ENCODE data around the gene TPO.

TPO gene

DNA sequence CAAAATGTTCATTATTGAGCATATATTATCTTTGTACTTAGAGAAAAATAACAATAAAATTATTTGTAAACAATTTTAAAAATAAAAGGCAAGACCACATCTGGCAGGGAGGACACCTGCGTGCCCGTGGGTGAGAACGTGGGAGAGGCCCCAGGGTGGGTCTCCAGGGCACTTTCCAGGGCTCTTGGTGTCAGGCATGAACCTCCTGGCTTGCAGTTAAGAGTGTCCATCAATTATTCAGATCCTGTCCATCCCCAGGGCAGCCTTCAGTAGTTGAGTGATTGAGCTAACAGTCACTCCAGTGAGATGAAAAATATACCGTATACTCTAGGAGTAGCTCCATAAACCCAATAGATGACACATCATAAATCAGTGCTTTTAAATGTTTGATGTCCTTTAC, 49.7 kb downstream of the TPO start:
- no peak for DNase-seq (ENCODE audit: low spot score)
- no peak overlapping the region for H3K27ac ChIP-seq (ENCODE audit: poor library complexity, severe bottlenecking)
- H3K36me3 ChIP-seq (ENCODE audit: low read depth), result no peaks in the 10 kb centered on the region
- no peaks in the 10 kb centered on the region for H3K27me3 ChIP-seq (ENCODE audit: insufficient read depth, poor library complexity, severe bottlenecking)
- TF ChIP-seq, protein P1, sequence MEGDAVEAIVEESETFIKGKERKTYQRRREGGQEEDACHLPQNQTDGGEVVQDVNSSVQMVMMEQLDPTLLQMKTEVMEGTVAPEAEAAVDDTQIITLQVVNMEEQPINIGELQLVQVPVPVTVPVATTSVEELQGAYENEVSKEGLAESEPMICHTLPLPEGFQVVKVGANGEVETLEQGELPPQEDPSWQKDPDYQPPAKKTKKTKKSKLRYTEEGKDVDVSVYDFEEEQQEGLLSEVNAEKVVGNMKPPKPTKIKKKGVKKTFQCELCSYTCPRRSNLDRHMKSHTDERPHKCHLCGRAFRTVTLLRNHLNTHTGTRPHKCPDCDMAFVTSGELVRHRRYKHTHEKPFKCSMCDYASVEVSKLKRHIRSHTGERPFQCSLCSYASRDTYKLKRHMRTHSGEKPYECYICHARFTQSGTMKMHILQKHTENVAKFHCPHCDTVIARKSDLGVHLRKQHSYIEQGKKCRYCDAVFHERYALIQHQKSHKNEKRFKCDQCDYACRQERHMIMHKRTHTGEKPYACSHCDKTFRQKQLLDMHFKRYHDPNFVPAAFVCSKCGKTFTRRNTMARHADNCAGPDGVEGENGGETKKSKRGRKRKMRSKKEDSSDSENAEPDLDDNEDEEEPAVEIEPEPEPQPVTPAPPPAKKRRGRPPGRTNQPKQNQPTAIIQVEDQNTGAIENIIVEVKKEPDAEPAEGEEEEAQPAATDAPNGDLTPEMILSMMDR (IDR thresholded peaks at IDR 0.05; ENCODE audit: poor library complexity, severe bottlenecking), result no peak
- no peaks in the 10 kb centered on the region for H3K9me3 ChIP-seq (ENCODE audit: severe bottlenecking)
- no peak for ATAC-seq (ENCODE audit: low read depth)
- no peak overlapping the region for H3K4me3 ChIP-seq (ENCODE audit: severe bottlenecking)
- H3K4me1 ChIP-seq (ENCODE audit: insufficient read depth, poor library complexity, severe bottlenecking), result no peaks in the 10 kb centered on the region

DNA sequence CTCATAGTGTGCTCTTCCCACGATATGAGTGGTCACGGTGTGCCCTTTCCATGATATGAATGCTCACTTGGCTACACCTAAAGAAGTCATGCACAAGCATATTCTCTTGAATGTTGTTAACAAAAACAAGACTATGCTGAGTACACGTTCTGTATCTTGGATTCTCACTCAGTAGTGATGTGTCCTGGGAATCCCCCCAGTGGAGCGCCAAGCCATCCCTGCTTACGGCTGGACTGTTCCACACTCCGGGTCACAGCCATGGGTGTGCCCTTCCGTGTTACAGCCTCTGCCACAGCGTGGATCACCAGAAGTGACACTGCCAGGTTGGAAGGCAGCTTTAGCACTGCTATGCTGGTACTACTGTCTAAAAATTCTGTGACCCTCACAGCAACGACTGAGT, 59.1 kb downstream of the TPO start:
- Histone ChIP-seq H3K9me3 (ENCODE audit: severe bottlenecking) (no peaks in the 10 kb centered on the region), H3K4me1 (ENCODE audit: insufficient read depth, poor library complexity, severe bottlenecking) (no peaks in the 10 kb centered on the region), H3K27ac (ENCODE audit: poor library complexity, severe bottlenecking) (no peak overlapping the region), H3K36me3 (ENCODE audit: low read depth) (no peaks in the 10 kb centered on the region), H3K27me3 (ENCODE audit: insufficient read depth, poor library complexity, severe bottlenecking) (no peaks in the 10 kb centered on the region), H3K4me3 (ENCODE audit: severe bottlenecking) (no peak overlapping the region)
- no peak for ATAC-seq (ENCODE audit: low read depth)
- DNase-seq (ENCODE audit: low spot score), result no peak
- TF ChIP-seq, protein P1 (IDR thresholded peaks at IDR 0.05; ENCODE audit: poor library complexity, severe bottlenecking), result no peak

- no peaks in the 10 kb centered on the region for H3K4me1 ChIP-seq (ENCODE audit: insufficient read depth, poor library complexity, severe bottlenecking)
- TF ChIP-seq, protein P1 (IDR thresholded peaks at IDR 0.05; ENCODE audit: poor library complexity, severe bottlenecking), result no peak
- no peaks in the 10 kb centered on the region for H3K9me3 ChIP-seq (ENCODE audit: severe bottlenecking)
- no peak overlapping the region for H3K27ac ChIP-seq (ENCODE audit: poor library complexity, severe bottlenecking)
- H3K4me3 ChIP-seq (ENCODE audit: severe bottlenecking), result no peak overlapping the region
- H3K27me3 ChIP-seq (ENCODE audit: insufficient read depth, poor library complexity, severe bottlenecking), result no peaks in the 10 kb centered on the region
- DNase-seq (ENCODE audit: low spot score), result no peak
- no peaks in the 10 kb centered on the region for H3K36me3 ChIP-seq (ENCODE audit: low read depth)
- ATAC-seq (ENCODE audit: low read depth), result no peak
Measured at GRCh38 chr2:1476617-1477195, 63.4 kb downstream of the TPO start.

DNA sequence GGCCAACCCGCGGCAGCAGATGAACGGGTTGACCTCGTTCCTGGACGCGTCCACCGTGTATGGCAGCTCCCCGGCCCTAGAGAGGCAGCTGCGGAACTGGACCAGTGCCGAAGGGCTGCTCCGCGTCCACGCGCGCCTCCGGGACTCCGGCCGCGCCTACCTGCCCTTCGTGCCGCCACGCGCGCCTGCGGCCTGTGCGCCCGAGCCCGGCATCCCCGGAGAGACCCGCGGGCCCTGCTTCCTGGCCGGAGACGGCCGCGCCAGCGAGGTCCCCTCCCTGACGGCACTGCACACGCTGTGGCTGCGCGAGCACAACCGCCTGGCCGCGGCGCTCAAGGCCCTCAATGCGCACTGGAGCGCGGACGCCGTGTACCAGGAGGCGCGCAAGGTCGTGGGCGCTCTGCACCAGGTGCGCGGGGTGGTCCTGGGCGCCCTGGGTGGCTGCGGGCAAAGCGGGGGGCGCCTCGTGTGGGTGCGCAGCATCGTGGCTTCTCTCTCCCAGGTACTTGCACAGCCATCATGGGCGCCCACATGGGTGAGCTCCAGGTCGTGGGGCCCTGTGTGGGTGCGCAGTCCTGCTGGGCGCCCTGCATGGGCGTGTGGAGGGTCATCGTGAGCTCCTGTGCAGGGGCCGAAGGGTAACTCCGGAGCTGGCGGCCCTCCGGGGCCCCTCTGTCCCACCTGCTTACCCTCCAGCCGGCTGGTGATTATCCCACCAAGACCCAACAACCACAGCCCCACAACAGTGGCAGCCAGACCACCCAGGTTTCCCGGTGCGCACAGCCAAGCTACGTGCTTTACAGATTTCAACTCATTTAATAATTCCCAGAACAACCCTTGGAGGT, 64.2 kb downstream of the TPO start:
- TF ChIP-seq, protein P1 (IDR thresholded peaks at IDR 0.05; ENCODE audit: poor library complexity, severe bottlenecking), result no peak
- H3K4me3 ChIP-seq (ENCODE audit: severe bottlenecking), result no peak overlapping the region
- H3K4me1 ChIP-seq (ENCODE audit: insufficient read depth, poor library complexity, severe bottlenecking), result no peaks in the 10 kb centered on the region
- H3K36me3 ChIP-seq (ENCODE audit: low read depth), result no peaks in the 10 kb centered on the region
- no peaks in the 10 kb centered on the region for H3K9me3 ChIP-seq (ENCODE audit: severe bottlenecking)
- ATAC-seq (ENCODE audit: low read depth), result no peak
- no peaks in the 10 kb centered on the region for H3K27me3 ChIP-seq (ENCODE audit: insufficient read depth, poor library complexity, severe bottlenecking)
- no peak for DNase-seq (ENCODE audit: low spot score)
- no peak overlapping the region for H3K27ac ChIP-seq (ENCODE audit: poor library complexity, severe bottlenecking)

All from RWPE2 (cell line).